Measurements from ENCODE around the gene MOSMO.

- no peak for TF ChIP-seq SMC3 (IDR thresholded peaks at IDR 0.05; ENCODE audit: low read depth, low read length)
- TF ChIP-seq, protein P1, sequence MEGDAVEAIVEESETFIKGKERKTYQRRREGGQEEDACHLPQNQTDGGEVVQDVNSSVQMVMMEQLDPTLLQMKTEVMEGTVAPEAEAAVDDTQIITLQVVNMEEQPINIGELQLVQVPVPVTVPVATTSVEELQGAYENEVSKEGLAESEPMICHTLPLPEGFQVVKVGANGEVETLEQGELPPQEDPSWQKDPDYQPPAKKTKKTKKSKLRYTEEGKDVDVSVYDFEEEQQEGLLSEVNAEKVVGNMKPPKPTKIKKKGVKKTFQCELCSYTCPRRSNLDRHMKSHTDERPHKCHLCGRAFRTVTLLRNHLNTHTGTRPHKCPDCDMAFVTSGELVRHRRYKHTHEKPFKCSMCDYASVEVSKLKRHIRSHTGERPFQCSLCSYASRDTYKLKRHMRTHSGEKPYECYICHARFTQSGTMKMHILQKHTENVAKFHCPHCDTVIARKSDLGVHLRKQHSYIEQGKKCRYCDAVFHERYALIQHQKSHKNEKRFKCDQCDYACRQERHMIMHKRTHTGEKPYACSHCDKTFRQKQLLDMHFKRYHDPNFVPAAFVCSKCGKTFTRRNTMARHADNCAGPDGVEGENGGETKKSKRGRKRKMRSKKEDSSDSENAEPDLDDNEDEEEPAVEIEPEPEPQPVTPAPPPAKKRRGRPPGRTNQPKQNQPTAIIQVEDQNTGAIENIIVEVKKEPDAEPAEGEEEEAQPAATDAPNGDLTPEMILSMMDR (IDR thresholded peaks at IDR 0.05): no peak
- TF ChIP-seq EP300 (IDR thresholded peaks at IDR 0.05; ENCODE audit: borderline replicate concordance in 1 of 2, low read depth in 1 of 2, low read length in 1 of 2): no peak
- TF ChIP-seq POLR2AphosphoS5 (IDR thresholded peaks at IDR 0.05; ENCODE audit: low read depth, low read length): no peak
- TF ChIP-seq CHD2 (IDR thresholded peaks at IDR 0.05; ENCODE audit: low read length, partially characterized antibody): no peak
- TF ChIP-seq, protein P2, sequence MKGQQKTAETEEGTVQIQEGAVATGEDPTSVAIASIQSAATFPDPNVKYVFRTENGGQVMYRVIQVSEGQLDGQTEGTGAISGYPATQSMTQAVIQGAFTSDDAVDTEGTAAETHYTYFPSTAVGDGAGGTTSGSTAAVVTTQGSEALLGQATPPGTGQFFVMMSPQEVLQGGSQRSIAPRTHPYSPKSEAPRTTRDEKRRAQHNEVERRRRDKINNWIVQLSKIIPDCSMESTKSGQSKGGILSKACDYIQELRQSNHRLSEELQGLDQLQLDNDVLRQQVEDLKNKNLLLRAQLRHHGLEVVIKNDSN (IDR thresholded peaks at IDR 0.05; ENCODE audit: borderline replicate concordance, low read depth): no peak
Measured at GRCh38 chr16:22006636-22007035, 1.3 kb upstream of the MOSMO start.
